ENCODE measurements around the gene ZGPAT.
A peak's percentile ranks its signal among the peaks of the same experiment; 100 is the strongest.
"Not testable (repeated sequence)": the region's sequence is repeated elsewhere in the genome, so short reads cannot be mapped to it uniquely, and the experiment has no call there.

Gene ZGPAT

GRCh38 chr20:63703471-63703975, 4.3 kb upstream of the ZGPAT start:
- DNase-seq (ENCODE audit: low spot score), result no peak

- no peak for DNase-seq (ENCODE audit: low spot score)
Observed at GRCh38 chr20:63703976-63704748, 3.7 kb upstream of the ZGPAT start.

- DNase-seq (ENCODE audit: low spot score), result no peak
Observed at GRCh38 chr20:63704749-63705117, 3.1 kb upstream of the ZGPAT start.

- no peak for DNase-seq (ENCODE audit: low spot score)
Observed at GRCh38 chr20:63705232-63706026, 2.4 kb upstream of the ZGPAT start.

DNA sequence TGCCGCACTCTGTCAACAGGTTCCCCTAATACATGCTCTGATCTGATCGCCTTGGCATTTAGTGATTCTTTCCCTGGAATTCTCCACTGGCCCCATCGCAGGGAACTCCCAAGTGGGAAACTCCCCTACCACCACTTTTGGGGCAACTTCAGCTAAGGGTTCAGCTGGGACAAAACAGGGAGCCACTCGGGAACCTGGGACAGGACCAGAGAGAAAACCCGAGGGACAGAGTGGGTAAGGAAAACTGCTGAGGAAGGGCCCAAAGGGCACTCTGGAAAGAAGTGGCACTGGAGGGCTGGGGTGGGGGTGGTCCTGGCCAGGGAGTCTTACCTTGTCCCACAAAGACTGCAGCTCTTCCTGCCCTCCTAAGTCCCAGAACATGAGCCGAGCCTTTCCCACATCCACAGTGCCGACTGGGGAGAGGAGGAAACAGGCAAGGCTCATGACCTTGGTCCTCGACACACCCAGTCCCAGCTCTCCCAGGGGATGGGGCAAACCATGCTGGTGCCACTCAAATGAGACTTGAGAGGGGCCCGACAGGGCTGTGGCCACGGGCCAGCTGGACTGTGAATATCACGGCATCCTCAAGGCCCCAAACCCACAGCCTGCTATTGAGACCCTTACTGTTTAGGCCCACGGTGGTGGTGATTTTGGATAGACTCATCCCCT, 1.7 kb upstream of the ZGPAT start:
- no peak for DNase-seq (ENCODE audit: low spot score)

- DNase-seq (ENCODE audit: low spot score), result peak; percentile 26
Observed at GRCh38 chr20:63706852-63707557, 834 bp upstream of the ZGPAT start.

GRCh38 chr20:63708301-63709148, 686 bp downstream of the ZGPAT start:
- no peak for DNase-seq (ENCODE audit: low spot score)

DNA sequence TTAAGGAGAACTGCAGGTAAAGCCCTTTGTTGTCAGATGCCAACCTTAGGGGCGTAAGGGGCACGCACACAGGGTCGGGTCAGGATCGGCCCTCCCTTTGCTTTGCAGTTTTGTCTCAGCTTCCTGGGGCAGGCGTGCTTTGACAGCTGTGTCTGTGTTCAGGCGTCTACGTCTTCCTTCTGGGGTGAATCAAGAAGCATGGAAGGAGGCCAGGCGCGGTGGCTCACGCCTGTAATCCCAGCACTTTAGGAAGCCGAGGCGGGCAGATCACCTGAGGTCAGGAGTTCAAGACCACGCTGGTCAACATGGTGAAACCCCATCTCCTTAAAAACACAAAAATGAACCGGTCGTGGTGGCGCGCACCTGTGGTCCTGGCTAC, 1.3 kb downstream of the ZGPAT start:
- DNase-seq (ENCODE audit: low spot score), result no peak

DNA sequence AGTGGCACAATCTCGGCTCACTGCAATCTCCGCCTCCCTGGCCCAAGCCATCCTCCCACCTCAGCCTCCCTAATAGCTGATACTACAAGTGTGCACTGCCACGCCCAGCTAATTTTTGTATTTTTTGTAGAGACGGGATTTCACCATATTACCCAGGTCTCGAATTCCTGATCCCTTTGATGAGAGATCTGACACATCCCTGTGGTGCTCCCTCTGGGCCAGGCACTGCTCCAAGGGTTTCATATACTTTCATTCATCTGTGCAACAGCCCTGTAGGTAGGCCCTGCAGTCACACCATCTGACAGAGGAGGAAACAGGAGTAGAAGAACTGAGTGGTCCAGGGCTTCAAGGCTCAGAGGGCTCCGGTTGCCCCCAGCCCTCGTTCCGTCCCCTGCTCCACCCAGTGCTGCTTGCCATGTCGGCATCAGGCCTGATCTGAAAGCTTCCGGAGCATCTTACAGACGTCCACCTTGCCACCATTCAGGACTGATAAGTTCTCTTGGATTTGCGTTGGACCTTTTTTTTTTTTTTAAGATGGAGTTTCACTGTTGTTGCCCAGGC, 3.3 kb downstream of the ZGPAT start:
- no peak for DNase-seq (ENCODE audit: low spot score)

GRCh38 chr20:63712191-63712590, 4.4 kb downstream of the ZGPAT start:
- DNase-seq (ENCODE audit: low spot score), result no peak

DNA sequence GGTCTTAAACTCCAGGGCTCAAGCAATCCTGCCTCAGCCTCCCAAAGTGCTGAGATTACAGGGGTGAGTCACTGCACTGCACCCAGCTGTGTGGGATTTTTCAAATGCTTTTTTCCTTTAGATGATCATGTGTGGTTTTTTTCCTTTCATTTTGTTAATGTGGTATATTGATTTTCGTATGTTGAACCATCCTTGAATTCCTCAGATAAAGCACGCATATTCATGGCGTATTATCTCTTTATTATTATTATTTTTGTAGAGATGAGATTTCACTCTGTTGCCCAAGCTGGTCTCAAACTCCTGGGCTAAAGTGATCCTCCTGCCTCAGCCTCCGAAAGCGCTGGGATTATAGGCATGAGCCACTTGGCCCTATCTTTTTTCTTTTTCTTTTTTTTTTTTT, 7.0 kb downstream of the ZGPAT start:
- no peak for DNase-seq (ENCODE audit: low spot score)

GRCh38 chr20:63718996-63719395, 11.2 kb downstream of the ZGPAT start:
- DNase-seq (ENCODE audit: low spot score), result no peak

DNA sequence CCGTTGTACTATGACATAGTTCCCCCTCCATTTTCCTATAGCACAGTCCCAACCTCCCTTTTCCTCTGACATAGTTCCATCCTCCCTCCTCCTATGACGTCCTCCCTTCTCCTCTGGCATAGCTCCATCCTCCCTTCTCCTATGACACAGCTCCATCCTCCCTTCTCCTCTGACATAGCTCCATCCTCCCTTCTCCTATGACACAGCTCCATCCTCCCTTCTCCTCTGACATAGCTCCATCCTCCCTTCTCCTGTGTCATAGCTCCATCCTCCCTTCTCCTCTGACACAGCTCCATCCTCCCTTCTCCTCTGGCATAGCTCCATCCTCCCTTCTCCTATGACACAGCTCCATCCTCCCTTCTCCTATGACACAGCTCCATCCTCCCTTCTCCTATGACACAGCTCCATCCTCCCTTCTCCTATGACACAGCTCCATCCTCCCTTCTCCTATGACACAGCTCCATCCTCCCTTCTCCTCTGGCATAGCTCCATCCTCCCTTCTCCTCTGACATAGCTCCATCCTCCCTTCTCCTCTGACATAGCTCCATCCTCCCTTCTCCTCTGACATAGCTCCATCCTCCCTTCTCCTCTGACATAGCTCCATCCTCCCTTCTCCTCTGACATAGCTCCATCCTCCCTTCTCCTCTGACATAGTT, 15.3 kb downstream of the ZGPAT start:
- DNase-seq (ENCODE audit: low spot score), result not testable (repeated sequence)

DNA sequence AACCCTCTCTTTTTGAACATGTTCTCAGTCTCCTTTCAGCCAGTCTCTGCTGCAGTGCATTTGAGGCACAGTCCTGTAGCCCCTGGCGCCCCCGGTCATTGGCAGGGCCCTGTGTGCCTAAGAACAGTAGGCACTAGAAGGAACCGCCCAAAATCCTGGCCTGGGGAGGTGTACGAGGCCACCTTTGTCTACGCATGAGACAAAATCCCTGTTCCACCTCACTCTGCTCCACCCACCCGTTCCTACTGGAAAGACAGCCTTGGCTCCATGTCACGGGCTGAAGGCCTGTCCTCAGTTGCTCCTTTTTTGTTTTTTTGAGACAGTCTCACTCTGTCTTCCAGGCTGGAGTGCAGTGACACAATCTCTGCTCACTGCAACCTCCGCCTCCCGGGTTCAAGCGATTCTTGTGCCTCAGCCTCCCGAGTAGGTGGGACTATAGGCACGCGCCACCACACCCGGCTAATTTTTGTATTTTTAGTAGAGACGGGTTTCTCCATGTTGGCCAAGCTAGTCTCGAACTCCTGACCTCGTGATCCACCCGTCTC, 22.4 kb downstream of the ZGPAT start:
- DNase-seq (ENCODE audit: low spot score), result not testable (repeated sequence)

DNA sequence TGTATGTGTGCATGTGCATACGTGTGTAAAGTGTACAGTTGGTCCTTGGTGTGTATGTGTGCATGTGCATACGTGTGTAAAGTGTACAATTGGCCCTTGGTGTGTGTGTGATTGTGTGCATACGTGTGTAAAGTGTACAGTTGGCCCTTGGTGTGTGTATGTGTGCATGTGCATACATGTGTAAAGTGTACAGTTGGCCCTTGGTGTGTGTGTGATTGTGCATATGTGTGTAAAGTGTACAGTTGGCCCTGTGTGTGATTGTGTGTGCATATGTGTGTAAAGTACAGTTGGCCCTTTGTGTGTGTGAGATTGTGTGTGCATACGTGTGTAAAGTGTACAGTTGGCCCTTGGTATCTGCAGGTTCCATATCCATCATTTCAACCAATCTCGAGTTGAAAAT, 23.6 kb downstream of the ZGPAT start:
- no peak for DNase-seq (ENCODE audit: low spot score)

- no peak for DNase-seq (ENCODE audit: low spot score)
Observed at GRCh38 chr20:63732118-63733095, 24.6 kb downstream of the ZGPAT start.

GRCh38 chr20:63733117-63733516, 25.3 kb downstream of the ZGPAT start:
- no peak for DNase-seq (ENCODE audit: low spot score)

DNA sequence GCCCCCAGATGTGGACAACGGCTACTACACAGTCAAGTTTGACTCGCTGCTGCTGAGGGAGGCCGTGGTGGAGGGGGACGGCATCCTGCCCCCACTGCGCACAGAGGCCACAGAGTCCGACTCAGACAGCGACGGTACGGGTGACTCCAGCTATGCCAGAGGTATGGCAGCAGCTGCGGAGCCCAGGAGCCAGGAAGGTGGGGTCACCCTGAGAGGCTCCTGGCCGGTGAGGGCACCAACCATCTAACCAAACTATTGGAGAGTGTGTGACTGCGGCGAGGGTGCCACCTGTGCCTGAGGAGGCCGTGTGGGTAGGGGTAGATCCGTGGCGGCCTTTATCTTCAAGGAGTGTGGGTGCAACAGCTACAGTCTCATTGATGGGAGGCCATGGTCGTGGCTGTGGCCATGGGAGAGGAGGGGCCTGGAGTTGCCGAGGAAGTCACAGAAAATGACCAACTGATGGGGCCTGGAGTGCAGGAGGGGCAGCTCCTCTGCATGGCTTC, 25.8 kb downstream of the ZGPAT start:
- DNase-seq (ENCODE audit: low spot score), result no peak
